SU-DHL-6 (cell line): ENCODE measurements around the gene ABLIM1.

ENCODE experiments used
- H2AFZ ChIP-seq: fragments of 200-600 bp; sonication (generic); 2 replicates; pipeline ENCODE4 v1.6.1; 2014; ENCODE audit warnings: low read depth, mild to moderate bottlenecking, moderate library complexity, mixed read lengths, antibody characterized with exemption, low read length; ENCODE audit not compliant: severe bottlenecking
- H3F3A ChIP-seq: fragments of 200-600 bp; shearing (Covaris generic); 2 replicates; pipeline ENCODE4 v1.6.0; 2016; ENCODE audit warnings: antibody characterized with exemption, mild to moderate bottlenecking; ENCODE audit not compliant: insufficient read depth
- H3K27ac ChIP-seq: fragments of 200-600 bp; sonication (generic); 2 replicates; pipeline ENCODE4 v1.5.1; 2016; ENCODE audit warnings: low read depth, mild to moderate bottlenecking, low read length, moderate library complexity, mixed read lengths
- H3K27me3 ChIP-seq: fragments of 200-600 bp; sonication (generic), shearing (Covaris generic); 2 replicates; pipeline ENCODE4 v1.6.0; 2014; ENCODE audit warnings: mild to moderate bottlenecking, low read length
- H3K36me3 ChIP-seq: fragments of 200-600 bp; sonication (generic); 2 replicates; pipeline ENCODE4 v1.6.1; 2014; ENCODE audit warnings: mild to moderate bottlenecking, low read length, mixed read lengths
- H3K4me2 ChIP-seq: fragments of 300-600, 200-600 bp; shearing (Covaris generic), sonication (generic); 2 replicates; pipeline ENCODE4 v1.6.0; 2014; ENCODE audit warnings: low read length, low read depth, mild to moderate bottlenecking; ENCODE audit not compliant: poor library complexity, severe bottlenecking
- H3K4me3 ChIP-seq: fragments of 200-600 bp; sonication (generic); 2 replicates; pipeline ENCODE4 v1.5.1; 2014; ENCODE audit warnings: antibody characterized with exemption, low read length, mild to moderate bottlenecking, mixed read lengths; ENCODE audit not compliant: insufficient read depth, poor library complexity, severe bottlenecking
- H3K79me2 ChIP-seq: fragments of 200-600 bp; sonication (generic); 2 replicates; pipeline ENCODE4 v1.6.1; 2014; ENCODE audit warnings: mild to moderate bottlenecking, low read length, moderate library complexity; ENCODE audit not compliant: insufficient read depth
- H3K9ac ChIP-seq: fragments of 200-600 bp; sonication (generic); 2 replicates; pipeline ENCODE4 v1.7.0; 2014; ENCODE audit warnings: mild to moderate bottlenecking, low read length
- H3K9me2 ChIP-seq: fragments of 200-600 bp; sonication (generic); replicated peaks from 2 replicates; pipeline ENCODE4 v1.6.1; 2014; ENCODE audit warnings: low read length; ENCODE audit not compliant: insufficient read depth
- H3K9me3 ChIP-seq: fragments of 200-600 bp; sonication (generic); 2 replicates; pipeline ENCODE4 v1.6.1; 2014; ENCODE audit warnings: low read length, mixed read lengths; ENCODE audit not compliant: insufficient read depth
- H4K20me1 ChIP-seq: fragments of 200-600 bp; sonication (generic); 2 replicates; pipeline ENCODE4 v1.6.1; 2014; ENCODE audit warnings: low read depth, mild to moderate bottlenecking, antibody characterized with exemption, low read length, moderate library complexity, mixed read lengths
- EZH2phosphoT487 ChIP-seq: fragments of 200-600 bp; sonication (generic), shearing (Covaris generic); conservative IDR thresholded peaks from 2 replicates; pipeline ENCODE4 v1.6.1; 2018; ENCODE audit warnings: mild to moderate bottlenecking, antibody characterized with exemption, low read length, moderate library complexity, mixed read lengths
- TF ChIP-seq, protein P1 (sequence below): fragments of 200-600 bp; sonication (generic); IDR thresholded peaks from one replicate; pipeline ENCODE4 v1.5.1; 2017; ENCODE audit warnings: antibody characterized with exemption, mild to moderate bottlenecking, low read length, moderate library complexity; ENCODE audit not compliant: insufficient read depth, poor library complexity, severe bottlenecking

The ABLIM1 gene

DNA sequence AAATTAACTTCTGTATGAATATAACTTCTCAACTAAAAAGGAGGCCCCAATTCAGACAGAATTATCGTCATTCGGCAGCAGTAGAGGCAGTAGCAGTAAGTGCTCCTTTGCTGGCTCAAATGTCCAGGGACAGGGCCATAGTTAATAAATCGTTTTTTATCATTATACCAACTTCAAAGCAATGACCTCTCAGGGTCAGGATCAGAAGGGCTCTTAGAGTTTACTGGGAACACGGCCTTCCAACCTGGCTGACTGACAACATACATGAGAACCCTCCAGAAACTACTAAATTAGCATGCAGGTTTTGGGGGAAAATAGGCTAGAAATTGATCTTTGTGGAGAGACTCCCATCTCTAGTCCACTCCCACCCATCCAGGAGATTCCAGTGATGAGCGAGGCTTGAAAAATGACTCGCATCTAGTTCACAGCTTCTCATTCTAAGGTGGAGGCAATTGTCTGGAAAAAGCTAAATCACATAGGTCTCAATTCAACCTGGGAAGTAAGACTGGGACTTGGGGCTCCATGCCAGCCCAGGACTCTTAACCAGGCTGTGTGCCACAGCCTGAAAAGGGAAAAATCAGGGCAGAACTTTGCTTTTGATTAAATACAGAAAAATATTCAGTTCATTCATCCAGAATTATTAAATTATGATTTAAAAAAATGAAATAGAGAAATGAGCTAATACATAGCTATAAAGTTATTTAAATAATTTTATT, 84.6 kb downstream of the ABLIM1 start:
- no peak overlapping the region for H3K27ac ChIP-seq
- H3K9me2 ChIP-seq: no peaks in the 10 kb centered on the region
- no peak for TF ChIP-seq EZH2phosphoT487
- TF ChIP-seq, protein P1, sequence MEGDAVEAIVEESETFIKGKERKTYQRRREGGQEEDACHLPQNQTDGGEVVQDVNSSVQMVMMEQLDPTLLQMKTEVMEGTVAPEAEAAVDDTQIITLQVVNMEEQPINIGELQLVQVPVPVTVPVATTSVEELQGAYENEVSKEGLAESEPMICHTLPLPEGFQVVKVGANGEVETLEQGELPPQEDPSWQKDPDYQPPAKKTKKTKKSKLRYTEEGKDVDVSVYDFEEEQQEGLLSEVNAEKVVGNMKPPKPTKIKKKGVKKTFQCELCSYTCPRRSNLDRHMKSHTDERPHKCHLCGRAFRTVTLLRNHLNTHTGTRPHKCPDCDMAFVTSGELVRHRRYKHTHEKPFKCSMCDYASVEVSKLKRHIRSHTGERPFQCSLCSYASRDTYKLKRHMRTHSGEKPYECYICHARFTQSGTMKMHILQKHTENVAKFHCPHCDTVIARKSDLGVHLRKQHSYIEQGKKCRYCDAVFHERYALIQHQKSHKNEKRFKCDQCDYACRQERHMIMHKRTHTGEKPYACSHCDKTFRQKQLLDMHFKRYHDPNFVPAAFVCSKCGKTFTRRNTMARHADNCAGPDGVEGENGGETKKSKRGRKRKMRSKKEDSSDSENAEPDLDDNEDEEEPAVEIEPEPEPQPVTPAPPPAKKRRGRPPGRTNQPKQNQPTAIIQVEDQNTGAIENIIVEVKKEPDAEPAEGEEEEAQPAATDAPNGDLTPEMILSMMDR: no peak
- no peaks in the 10 kb centered on the region for H3F3A ChIP-seq
- no peaks in the 10 kb centered on the region for H3K27me3 ChIP-seq
- H4K20me1 ChIP-seq: no peaks in the 10 kb centered on the region
- no peak overlapping the region for H3K4me3 ChIP-seq
- H3K9ac ChIP-seq: no peak overlapping the region
- H3K9me3 ChIP-seq: no peaks in the 10 kb centered on the region
- no peak overlapping the region for H2AFZ ChIP-seq
- H3K79me2 ChIP-seq: no peaks in the 10 kb centered on the region
- H3K36me3 ChIP-seq: no peaks in the 10 kb centered on the region
- H3K4me2 ChIP-seq: no peak overlapping the region

DNA sequence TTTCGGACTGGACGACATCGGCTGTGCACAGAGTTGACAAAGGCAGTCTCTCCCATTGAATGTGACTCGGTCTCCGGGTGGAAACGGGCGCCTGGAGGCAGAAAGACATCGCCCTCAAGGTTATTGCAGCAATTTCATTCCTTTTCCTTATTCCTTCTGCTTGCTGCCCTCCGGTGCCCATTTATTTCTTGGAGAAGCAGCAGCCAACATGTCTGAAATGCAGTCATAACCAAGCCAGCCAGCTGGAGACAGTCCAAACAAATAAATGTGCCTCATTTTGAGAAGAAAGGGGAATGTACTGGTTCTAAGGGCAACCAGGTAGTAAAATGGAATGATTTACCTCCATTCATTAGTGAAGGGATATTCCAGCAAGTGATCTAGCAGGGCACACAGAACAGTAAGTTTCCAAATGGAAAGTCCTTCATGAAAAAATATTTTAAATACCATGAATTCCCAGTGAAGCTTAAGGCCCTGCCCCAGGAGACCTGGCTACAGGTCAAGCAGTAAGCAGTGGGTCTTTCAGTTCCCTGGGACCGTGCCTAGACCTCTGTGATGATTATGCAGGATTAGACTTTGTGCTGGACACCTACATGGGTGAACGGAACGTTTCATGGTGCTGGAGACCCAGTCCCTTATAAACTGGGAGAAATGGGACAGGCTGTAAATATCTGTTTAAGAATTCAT, 86.6 kb downstream of the ABLIM1 start:
- Histone ChIP-seq H2AFZ (no peak overlapping the region), H3K4me2 (no peak overlapping the region), H3K27me3 (no peaks in the 10 kb centered on the region), H3K9me3 (no peaks in the 10 kb centered on the region), H3K36me3 (no peaks in the 10 kb centered on the region), H4K20me1 (no peaks in the 10 kb centered on the region), H3K4me3 (no peak overlapping the region), H3K27ac (no peak overlapping the region), H3F3A (no peaks in the 10 kb centered on the region), H3K9me2 (no peaks in the 10 kb centered on the region), H3K9ac (no peak overlapping the region), H3K79me2 (no peaks in the 10 kb centered on the region)
- no peak for TF ChIP-seq EZH2phosphoT487

GRCh38 chr10:114566064-114566463, 92.0 kb downstream of the ABLIM1 start:
- Histone ChIP-seq H3K27ac (no peak overlapping the region), H3K9me3 (no peaks in the 10 kb centered on the region), H3K4me2 (no peak overlapping the region), H2AFZ (no peak overlapping the region), H4K20me1 (no peaks in the 10 kb centered on the region), H3K9me2 (no peaks in the 10 kb centered on the region), H3K36me3 (no peaks in the 10 kb centered on the region), H3K9ac (no peak overlapping the region), H3K79me2 (no peaks in the 10 kb centered on the region), H3K27me3 (no peaks in the 10 kb centered on the region), H3K4me3 (no peak overlapping the region), H3F3A (no peaks in the 10 kb centered on the region)
- TF ChIP-seq, protein P1: no peak
- TF ChIP-seq EZH2phosphoT487: no peak

DNA sequence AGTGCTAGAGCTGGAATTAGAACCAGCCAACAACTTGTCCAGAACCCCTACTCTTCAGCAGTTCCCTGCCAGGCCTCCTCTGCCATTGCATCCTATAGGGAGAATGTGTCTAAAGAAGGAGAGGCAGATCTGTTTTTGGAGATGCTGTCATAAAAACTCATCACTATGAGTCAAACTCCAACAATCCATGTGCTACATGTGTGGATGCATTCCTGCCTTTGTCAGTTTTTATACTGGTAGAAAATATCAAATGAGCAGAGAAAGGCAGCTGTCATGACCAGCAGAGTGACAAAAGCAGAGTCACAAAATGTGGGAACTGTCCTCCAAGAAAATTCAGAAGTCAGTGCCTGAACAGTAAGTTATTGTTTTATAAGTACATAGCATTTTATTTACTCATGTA, 93.0 kb downstream of the ABLIM1 start:
- no peaks in the 10 kb centered on the region for H3K9me3 ChIP-seq
- H3F3A ChIP-seq: no peaks in the 10 kb centered on the region
- TF ChIP-seq, protein P1: no peak
- TF ChIP-seq EZH2phosphoT487: no peak
- no peaks in the 10 kb centered on the region for H4K20me1 ChIP-seq
- no peak overlapping the region for H3K27ac ChIP-seq
- H3K4me3 ChIP-seq: no peak overlapping the region
- no peaks in the 10 kb centered on the region for H3K36me3 ChIP-seq
- H3K79me2 ChIP-seq: no peaks in the 10 kb centered on the region
- no peaks in the 10 kb centered on the region for H3K9me2 ChIP-seq
- no peak overlapping the region for H2AFZ ChIP-seq
- no peak overlapping the region for H3K4me2 ChIP-seq
- no peak overlapping the region for H3K9ac ChIP-seq
- no peaks in the 10 kb centered on the region for H3K27me3 ChIP-seq
